Measurements from ENCODE around the gene EXOC3L2. TPM values are rescaled to one million over a fixed set of nuclear protein-coding genes. Genes with fewer than 3 reads are reported as not detected.

The EXOC3L2 gene
- total RNA-seq, 1 experiment from 2014 or later: not detected

DNA sequence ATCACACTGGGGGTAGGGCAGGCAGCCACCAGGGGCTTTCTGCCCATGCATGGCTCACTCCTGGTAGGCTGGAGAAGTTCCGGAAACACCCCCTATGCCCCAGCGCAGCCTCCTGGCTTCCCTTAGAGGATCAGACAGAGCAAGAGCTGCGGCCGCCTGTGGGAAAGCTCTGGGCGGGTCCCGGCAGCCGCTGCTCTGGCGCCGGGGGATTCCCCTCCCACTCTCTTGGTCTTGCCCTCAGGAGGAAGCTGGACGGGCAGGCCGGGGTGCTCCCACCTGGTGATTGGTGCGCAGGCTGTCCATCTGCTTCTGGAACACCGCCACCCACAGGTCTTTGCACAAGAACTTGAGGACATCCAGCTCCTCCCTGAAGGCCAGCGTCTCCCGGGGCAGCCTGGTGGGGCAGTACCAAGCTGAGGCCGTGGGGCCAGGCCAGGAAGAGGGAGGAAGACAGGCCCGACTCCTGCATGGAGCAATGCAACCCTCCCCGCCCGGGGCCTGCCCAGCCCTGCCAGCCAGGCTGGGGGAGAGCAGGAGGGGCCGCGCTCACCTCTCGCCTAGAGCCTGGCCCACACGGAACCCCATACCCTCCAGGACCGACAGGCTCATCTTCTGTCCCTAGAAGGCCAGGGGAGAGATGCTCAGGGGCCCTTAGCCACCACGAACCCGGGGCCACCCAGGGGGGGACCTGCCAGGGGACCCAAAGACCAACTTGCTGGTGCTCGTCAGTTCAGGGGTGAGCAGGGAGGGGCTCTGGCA is 80.5 kb downstream of the EXOC3L2 start:
- ChIA-PET CTCF (no interaction called here), POLR2A (ENCODE audit: unreplicated experiment) (no interaction called here)
- intact Hi-C loops (cut with micrococcal nuclease): loop anchor here (5.0 kb wide), 1 partner anchor 83 kb away; the partner anchor contains the start of gene EXOC3L2
- no peak overlapping the region for H3K4me3 ChIP-seq (ENCODE audit: low read length)
- no peak for DNase-seq
- H3K9me3 ChIP-seq (ENCODE audit: low read length): no peaks in the 10 kb centered on the region
- no peaks in the 10 kb centered on the region for H3F3A ChIP-seq (ENCODE audit: low read length, unreplicated experiment)
- no peak overlapping the region for H3K4me2 ChIP-seq (ENCODE audit: low read length)
- BruUV-seq (replicated peaks): no TSS peak
- no peak for TF ChIP-seq EZH2phosphoT487 (IDR thresholded peaks at IDR 0.05; ENCODE audit: borderline replicate concordance, low read length)
- no peak for TF ChIP-seq EZH2 (IDR thresholded peaks at IDR 0.05; ENCODE audit: low read length, unreplicated experiment)
- no peak overlapping the region for H2AFZ ChIP-seq (ENCODE audit: low read length)
- H3K27ac ChIP-seq (ENCODE audit: low read length): no peak overlapping the region
- no peaks in the 10 kb centered on the region for H3K79me2 ChIP-seq (ENCODE audit: low read length)
- H3K9me2 ChIP-seq (replicated peaks; ENCODE audit: low read length): no peaks in the 10 kb centered on the region
- H3K36me3 ChIP-seq (ENCODE audit: low read depth, low read length): no peaks in the 10 kb centered on the region
- no peak for ATAC-seq
- peaks cover 11% of the 10 kb centered on the region for H3K4me1 ChIP-seq (ENCODE audit: insufficient read depth, low read length)
- no peak overlapping the region for H3K9ac ChIP-seq (ENCODE audit: low read length)
- no peaks in the 10 kb centered on the region for H3K27me3 ChIP-seq (ENCODE audit: low read length)
- H4K20me1 ChIP-seq (ENCODE audit: low read length): no peaks in the 10 kb centered on the region

DNA sequence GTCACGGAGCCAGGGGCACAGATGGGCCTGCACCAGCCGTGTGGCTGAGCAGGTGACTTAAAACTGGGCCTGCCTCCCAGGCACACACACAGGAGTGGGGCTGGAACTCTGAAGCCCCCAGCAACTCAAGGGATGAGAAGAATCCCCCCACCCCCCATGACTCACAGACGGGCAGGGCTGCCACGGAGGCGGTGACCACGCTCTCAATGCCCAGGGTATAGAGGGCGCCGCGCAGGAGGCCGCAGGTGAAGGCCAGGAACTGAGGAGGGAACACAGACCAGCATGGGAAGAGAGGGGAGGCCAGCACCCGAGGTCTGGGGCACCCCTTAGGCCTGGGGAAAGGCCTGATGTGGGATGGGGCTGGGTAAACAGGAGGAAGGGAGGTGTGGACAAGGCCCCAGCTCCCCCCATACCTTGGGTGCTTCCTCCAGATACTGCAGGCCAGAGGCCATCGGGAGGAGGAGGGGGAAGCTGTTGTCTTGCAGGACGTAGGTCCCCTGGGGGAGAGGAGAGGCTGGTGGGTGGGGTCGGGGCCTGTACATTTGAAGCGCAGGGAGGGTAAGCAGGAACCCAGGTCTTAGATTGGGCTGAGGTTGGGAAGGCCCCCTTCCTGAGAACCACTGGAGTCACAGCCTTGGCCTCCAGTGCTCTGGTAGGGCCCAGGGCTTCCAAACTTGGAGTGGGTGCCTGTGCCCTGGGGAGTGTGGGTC is 81.3 kb downstream of the EXOC3L2 start:
- POLR2A ChIA-PET (ENCODE audit: unreplicated experiment): no interaction called here

DNA sequence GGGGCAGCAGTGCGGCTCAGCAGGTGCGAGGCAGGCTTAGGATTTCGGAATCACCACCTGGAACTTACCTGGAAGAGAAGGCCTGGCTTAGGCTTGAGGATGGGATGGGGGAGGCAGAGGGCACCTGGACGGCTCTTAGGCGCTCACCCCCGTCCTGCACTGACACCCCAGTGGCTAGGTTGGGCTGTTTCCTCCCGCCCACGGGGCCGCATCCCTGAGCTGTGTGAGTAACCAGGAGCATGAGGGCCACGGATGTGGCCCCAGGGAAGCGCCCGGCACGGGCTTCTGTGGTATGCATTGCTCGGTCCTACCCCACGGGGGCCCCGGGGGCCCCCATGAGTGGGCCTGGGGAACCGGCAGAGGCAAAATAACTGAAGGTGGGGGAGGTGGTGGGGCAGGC is 82.1 kb downstream of the EXOC3L2 start:
- no peaks in the 10 kb centered on the region for H4K20me1 ChIP-seq (ENCODE audit: low read length)
- DNase-seq (no peak), ATAC-seq (no peak)
- no peaks in the 10 kb centered on the region for H3F3A ChIP-seq (ENCODE audit: low read length, unreplicated experiment)
- no peaks in the 10 kb centered on the region for H3K9me3 ChIP-seq (ENCODE audit: low read length)
- BruUV-seq (replicated peaks): no TSS peak
- H3K36me3 ChIP-seq (ENCODE audit: low read depth, low read length): no peaks in the 10 kb centered on the region
- no peak overlapping the region for H3K4me3 ChIP-seq (ENCODE audit: low read length)
- ChIA-PET CTCF (no interaction called here), POLR2A (ENCODE audit: unreplicated experiment) (no interaction called here)
- H3K4me1 ChIP-seq (ENCODE audit: insufficient read depth, low read length): peaks cover 11% of the 10 kb centered on the region
- H3K27ac ChIP-seq (ENCODE audit: low read length): no peak overlapping the region
- no peaks in the 10 kb centered on the region for H3K79me2 ChIP-seq (ENCODE audit: low read length)
- no peak overlapping the region for H2AFZ ChIP-seq (ENCODE audit: low read length)
- no peak overlapping the region for H3K4me2 ChIP-seq (ENCODE audit: low read length)
- H3K27me3 ChIP-seq (ENCODE audit: low read length): no peaks in the 10 kb centered on the region
- no peak overlapping the region for H3K9ac ChIP-seq (ENCODE audit: low read length)
- intact Hi-C loops (cut with micrococcal nuclease): loop anchor here (5.0 kb wide), 1 partner anchor 84 kb away; the partner anchor contains the start of gene EXOC3L2
- no peak for TF ChIP-seq EZH2phosphoT487 (IDR thresholded peaks at IDR 0.05; ENCODE audit: borderline replicate concordance, low read length)
- TF ChIP-seq, protein P1, sequence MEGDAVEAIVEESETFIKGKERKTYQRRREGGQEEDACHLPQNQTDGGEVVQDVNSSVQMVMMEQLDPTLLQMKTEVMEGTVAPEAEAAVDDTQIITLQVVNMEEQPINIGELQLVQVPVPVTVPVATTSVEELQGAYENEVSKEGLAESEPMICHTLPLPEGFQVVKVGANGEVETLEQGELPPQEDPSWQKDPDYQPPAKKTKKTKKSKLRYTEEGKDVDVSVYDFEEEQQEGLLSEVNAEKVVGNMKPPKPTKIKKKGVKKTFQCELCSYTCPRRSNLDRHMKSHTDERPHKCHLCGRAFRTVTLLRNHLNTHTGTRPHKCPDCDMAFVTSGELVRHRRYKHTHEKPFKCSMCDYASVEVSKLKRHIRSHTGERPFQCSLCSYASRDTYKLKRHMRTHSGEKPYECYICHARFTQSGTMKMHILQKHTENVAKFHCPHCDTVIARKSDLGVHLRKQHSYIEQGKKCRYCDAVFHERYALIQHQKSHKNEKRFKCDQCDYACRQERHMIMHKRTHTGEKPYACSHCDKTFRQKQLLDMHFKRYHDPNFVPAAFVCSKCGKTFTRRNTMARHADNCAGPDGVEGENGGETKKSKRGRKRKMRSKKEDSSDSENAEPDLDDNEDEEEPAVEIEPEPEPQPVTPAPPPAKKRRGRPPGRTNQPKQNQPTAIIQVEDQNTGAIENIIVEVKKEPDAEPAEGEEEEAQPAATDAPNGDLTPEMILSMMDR (conservative IDR thresholded peaks at IDR 0.05; ENCODE audit: low read depth, low read length): no peak
- TF ChIP-seq EZH2 (IDR thresholded peaks at IDR 0.05; ENCODE audit: low read length, unreplicated experiment): no peak
- no peaks in the 10 kb centered on the region for H3K9me2 ChIP-seq (replicated peaks; ENCODE audit: low read length)

More for the DNA sequence above, 81.3 kb downstream of the EXOC3L2 start:
- Histone ChIP-seq H3K36me3 (ENCODE audit: low read depth, low read length) (no peaks in the 10 kb centered on the region), H3K9ac (ENCODE audit: low read length) (no peak overlapping the region), H3K4me3 (ENCODE audit: low read length) (no peak overlapping the region), H2AFZ (ENCODE audit: low read length) (no peak overlapping the region), H3K27ac (ENCODE audit: low read length) (no peak overlapping the region), H3K9me3 (ENCODE audit: low read length) (no peaks in the 10 kb centered on the region), H3K79me2 (ENCODE audit: low read length) (no peaks in the 10 kb centered on the region), H3K27me3 (ENCODE audit: low read length) (no peaks in the 10 kb centered on the region), H3K9me2 (replicated peaks; ENCODE audit: low read length) (no peaks in the 10 kb centered on the region), H3F3A (ENCODE audit: low read length, unreplicated experiment) (no peaks in the 10 kb centered on the region), H3K4me2 (ENCODE audit: low read length) (no peak overlapping the region), H3K4me1 (ENCODE audit: insufficient read depth, low read length) (peaks cover 11% of the 10 kb centered on the region), H4K20me1 (ENCODE audit: low read length) (no peaks in the 10 kb centered on the region)
- CTCF ChIA-PET: no interaction called here
- intact Hi-C loops (cut with micrococcal nuclease): loop anchor here (5.0 kb wide), 1 partner anchor 83 kb away; the partner anchor contains the start of gene EXOC3L2
- ATAC-seq: no peak
- no peak for TF ChIP-seq EZH2phosphoT487 (IDR thresholded peaks at IDR 0.05; ENCODE audit: borderline replicate concordance, low read length)
- no peak for TF ChIP-seq EZH2 (IDR thresholded peaks at IDR 0.05; ENCODE audit: low read length, unreplicated experiment)
- TF ChIP-seq, protein P1 (conservative IDR thresholded peaks at IDR 0.05; ENCODE audit: low read depth, low read length): no peak
- DNase-seq: no peak
- no TSS peak for BruUV-seq (replicated peaks)
